SK-N-SH treated with all-trans-retinoic acid at 6 μM for 48 hours (cell line): ENCODE data around the gene CHN1.

ENCODE experiments used
- CREB5 ChIP-seq: fragments of 250-450 bp; sonication (Bioruptor Pico); IDR thresholded peaks from 2 replicates; pipeline ENCODE4 v1.5.1; 2020; ENCODE audit warnings: low read depth, mild to moderate bottlenecking, moderate library complexity
- TSHZ2 ChIP-seq: fragments of 250-450 bp; sonication (Bioruptor Pico); IDR thresholded peaks from 2 replicates; pipeline ENCODE4 v1.5.0; 2020; ENCODE audit warnings: mild to moderate bottlenecking, moderate library complexity
- TF ChIP-seq, protein P1 (sequence below): fragments of 250-450 bp; sonication (Bioruptor Pico); IDR thresholded peaks from 2 replicates; pipeline ENCODE4 v1.8.0; 2020; ENCODE audit warnings: mild to moderate bottlenecking, moderate library complexity, borderline replicate concordance

- TF ChIP-seq TSHZ2 (no peak), CREB5 (no peak)
- TF ChIP-seq, protein P1, sequence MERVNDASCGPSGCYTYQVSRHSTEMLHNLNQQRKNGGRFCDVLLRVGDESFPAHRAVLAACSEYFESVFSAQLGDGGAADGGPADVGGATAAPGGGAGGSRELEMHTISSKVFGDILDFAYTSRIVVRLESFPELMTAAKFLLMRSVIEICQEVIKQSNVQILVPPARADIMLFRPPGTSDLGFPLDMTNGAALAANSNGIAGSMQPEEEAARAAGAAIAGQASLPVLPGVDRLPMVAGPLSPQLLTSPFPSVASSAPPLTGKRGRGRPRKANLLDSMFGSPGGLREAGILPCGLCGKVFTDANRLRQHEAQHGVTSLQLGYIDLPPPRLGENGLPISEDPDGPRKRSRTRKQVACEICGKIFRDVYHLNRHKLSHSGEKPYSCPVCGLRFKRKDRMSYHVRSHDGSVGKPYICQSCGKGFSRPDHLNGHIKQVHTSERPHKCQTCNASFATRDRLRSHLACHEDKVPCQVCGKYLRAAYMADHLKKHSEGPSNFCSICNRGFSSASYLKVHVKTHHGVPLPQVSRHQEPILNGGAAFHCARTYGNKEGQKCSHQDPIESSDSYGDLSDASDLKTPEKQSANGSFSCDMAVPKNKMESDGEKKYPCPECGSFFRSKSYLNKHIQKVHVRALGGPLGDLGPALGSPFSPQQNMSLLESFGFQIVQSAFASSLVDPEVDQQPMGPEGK (CRISPR knock-in tag), result no peak
Observed at GRCh38 chr2:175015340-175015739, 10.2 kb upstream of the CHN1 start.
